Measurements from ENCODE around the gene LGMN.
"Not testable (repeated sequence)": the region's sequence is repeated elsewhere in the genome, so short reads cannot be mapped to it uniquely, and the experiment has no call there.

Gene LGMN

GRCh38 chr14:92692822-92693226, 55.6 kb downstream of the LGMN start:
- DNase-seq = no peak

GRCh38 chr14:92690171-92691011, 58.0 kb downstream of the LGMN start:
- DNase-seq = peak; percentile 34 to 53

- no peak for DNase-seq
These were observed 59.7 kb downstream of the LGMN start for GRCh38 chr14:92688434-92689375.

- DNase-seq = no peak
These were observed 60.6 kb downstream of the LGMN start for GRCh38 chr14:92687681-92688433.

- DNase-seq = no peak
These were observed 61.5 kb downstream of the LGMN start for GRCh38 chr14:92686900-92687427.

- no peak for DNase-seq
These were observed 62.0 kb downstream of the LGMN start for GRCh38 chr14:92686411-92686899.

GRCh38 chr14:92685784-92686355, 62.6 kb downstream of the LGMN start:
- DNase-seq = no peak

GRCh38 chr14:92684801-92685560, 63.4 kb downstream of the LGMN start:
- DNase-seq = no peak

GRCh38 chr14:92683041-92683440, 65.4 kb downstream of the LGMN start:
- DNase-seq = no peak

GRCh38 chr14:92680781-92681650, 67.4 kb downstream of the LGMN start:
- DNase-seq = peak; percentile 29 to 35

- DNase-seq = not testable (repeated sequence)
These were observed 68.1 kb downstream of the LGMN start for GRCh38 chr14:92680330-92680729.

- DNase-seq = no peak
These were observed 69.2 kb downstream of the LGMN start for GRCh38 chr14:92679246-92679645.

GRCh38 chr14:92678766-92679165, 69.7 kb downstream of the LGMN start:
- no peak for DNase-seq

GRCh38 chr14:92677955-92678354, 70.5 kb downstream of the LGMN start:
- no peak for DNase-seq

- DNase-seq = no peak
These were observed 71.2 kb downstream of the LGMN start for GRCh38 chr14:92677087-92677668.

GRCh38 chr14:92676403-92677086, 71.9 kb downstream of the LGMN start:
- no peak for DNase-seq

GRCh38 chr14:92675976-92676375, 72.5 kb downstream of the LGMN start:
- no peak for DNase-seq

GRCh38 chr14:92675421-92675820, 73.0 kb downstream of the LGMN start:
- no peak for DNase-seq

GRCh38 chr14:92673601-92674150, 74.8 kb downstream of the LGMN start:
- DNase-seq = no peak

Measured in AML-193 (cell line).